HCT116 (cell line): ENCODE results near the gene SOWAHB. TPM values are rescaled to one million over a fixed set of nuclear protein-coding genes. Genes with fewer than 3 reads are reported as not detected.

ENCODE experiments used
- ATAC-seq: fragments of 200-7000 bp; cut with Tn5 transposase; 2 replicates; pipeline ENCODE4 v1.9.1; 2020; ENCODE audit warnings: mild to moderate bottlenecking, moderate library complexity
- BruUV-seq: library from RNA; stranded (reverse); fragments of 400-500 nt; replicated peaks from 2 replicates; lab custom pipeline; 2021; lab: Mats Ljungman, UMichigan
- CTCF ChIA-PET: fragments of 300-600 bp; sonication (Branson Sonifier 250); formaldehyde crosslinking; loops from one replicate; lab custom pipeline; 2021; ENCODE audit warnings: antibody characterized with exemption; lab: Charles Lee
- POLR2A ChIA-PET: fragments of 300-600, 350-600 bp; sonication (Branson Sonifier 250); formaldehyde crosslinking; loops from one replicate; lab custom pipeline; 2021; ENCODE audit warnings: antibody characterized with exemption; lab: Charles Lee
- RAD21 ChIA-PET, 2 experiments: fragments of 300-600 bp; sonication (Branson Sonifier 250); formaldehyde crosslinking; loops; one replicate each; lab custom pipeline; 2023; ENCODE audit warnings: low total read pairs in 2 of 2; ENCODE audit not compliant: uncharacterized antibody in 2 of 2, unreplicated experiment in 2 of 2, low non-redundant PET in 1 of 2; lab: Charles Lee
- DNase-seq: peaks from one replicate; pipeline ENCODE4 v3.0.0-alpha.2; 2010; ENCODE audit warnings: low read depth, low spot score
- H2AFZ ChIP-seq: fragments of 200-600 bp; shearing (Covaris generic), sonication (generic); 2 replicates; pipeline ENCODE4 v1.6.1; 2017; ENCODE audit warnings: low read depth, mixed run types, mixed read lengths, antibody characterized with exemption, low read length; ENCODE audit not compliant: poor library complexity, severe bottlenecking
- H3K27ac ChIP-seq: 2 replicates; pipeline ENCODE4 v1.5.1; 2012; ENCODE audit warnings: low read depth, low read length
- H3K27me3 ChIP-seq: fragments of 200-600 bp; sonication (generic); 2 replicates; pipeline ENCODE4 v1.6.1; 2016; ENCODE audit warnings: mixed run types, low read length, mixed read lengths; ENCODE audit not compliant: insufficient read depth
- H3K36me3 ChIP-seq, 2 experiments: fragments of 200-500 bp in 1 of 2; fragments of 200-600 bp in 1 of 2; sonication (Bioruptor generic) in 1 of 2; sonication (generic) in 1 of 2; 2 replicates each; pipeline versions ENCODE4 v1.5.1 to v1.6.1; 2014 to 2016; ENCODE audit warnings: low read length in 2 of 2, inconsistent platforms in 1 of 2, mixed read lengths in 1 of 2, mixed run types in 1 of 2; ENCODE audit not compliant: insufficient read depth in 2 of 2, control insufficient read depth in 1 of 2
- H3K4me1 ChIP-seq, 2 experiments: fragments of 200-600 bp in 1 of 2; sonication (generic) in 1 of 2; 2 replicates each; pipeline versions ENCODE4 v1.5.1 to v1.6.1; 2012 to 2017; ENCODE audit warnings: low read length in 2 of 2, inconsistent platforms in 1 of 2, mild to moderate bottlenecking in 1 of 2, mixed read lengths in 1 of 2, mixed run types in 1 of 2, moderate library complexity in 1 of 2; ENCODE audit not compliant: insufficient read depth in 2 of 2, control insufficient read depth in 1 of 2
- H3K4me2 ChIP-seq: fragments of 200-600 bp; sonication (generic); 2 replicates; pipeline ENCODE4 v1.6.1; 2017; ENCODE audit warnings: mixed run types, low read length, mixed read lengths
- H3K4me3 ChIP-seq, 2 experiments: fragments of 200-600 bp in 1 of 2; sonication (generic) in 1 of 2; replicated peaks in 1 of 2; 2 replicates each; pipeline ENCODE4 v1.5.1; 2011 to 2016; ENCODE audit warnings: low read length in 2 of 2, control low read depth in 1 of 2, low read depth in 1 of 2, mild to moderate bottlenecking in 1 of 2, mixed read lengths in 1 of 2, mixed run types in 1 of 2
- H3K79me2 ChIP-seq: fragments of 200-600 bp; sonication (generic); 2 replicates; pipeline ENCODE4 v1.6.1; 2017; ENCODE audit warnings: mild to moderate bottlenecking, mixed run types, low read length, moderate library complexity, mixed read lengths; ENCODE audit not compliant: insufficient read depth
- H3K9ac ChIP-seq: fragments of 200-600 bp; sonication (generic); 2 replicates; pipeline ENCODE4 v1.6.1; 2016; ENCODE audit warnings: low read length, mixed read lengths
- H3K9me2 ChIP-seq: fragments of 200-600 bp; sonication (generic), shearing (Covaris generic); 2 replicates; pipeline ENCODE4 v1.6.1; 2017; ENCODE audit warnings: mixed run types, mild to moderate bottlenecking, moderate library complexity; ENCODE audit not compliant: insufficient read depth
- H3K9me3 ChIP-seq, 2 experiments: fragments of 200-500 bp in 1 of 2; fragments of 200-600 bp in 1 of 2; sonication (Bioruptor generic) in 1 of 2; sonication (generic) in 1 of 2; 2 replicates each; pipeline ENCODE4 v1.6.1; 2014 to 2017; ENCODE audit warnings: low read length in 2 of 2, mixed read lengths in 2 of 2, inconsistent platforms in 1 of 2, low read depth in 1 of 2, mild to moderate bottlenecking in 1 of 2, mixed run types in 1 of 2, moderate library complexity in 1 of 2; ENCODE audit not compliant: control insufficient read depth in 1 of 2, insufficient read depth in 1 of 2
- H4K20me1 ChIP-seq: fragments of 200-600 bp; sonication (generic), shearing (Covaris generic); 2 replicates; pipeline ENCODE4 v1.6.1; 2017; ENCODE audit warnings: mixed run types, mild to moderate bottlenecking, moderate library complexity; ENCODE audit not compliant: insufficient read depth
- ATF3 ChIP-seq: IDR thresholded peaks from 2 replicates; pipeline ENCODE4 v1.6.1; 2012
- CBX3 ChIP-seq: IDR thresholded peaks from 2 replicates; pipeline ENCODE4 v1.6.1; 2012; ENCODE audit warnings: low read depth
- EGR1 ChIP-seq: IDR thresholded peaks from 2 replicates; pipeline ENCODE4 v1.6.1; 2012; ENCODE audit warnings: low read depth
- ELF1 ChIP-seq: IDR thresholded peaks from 2 replicates; pipeline ENCODE4 v1.6.1; 2012; ENCODE audit warnings: low read depth, borderline replicate concordance
- EZH2phosphoT487 ChIP-seq: fragments of 200-600 bp; IDR thresholded peaks from 2 replicates; pipeline ENCODE4 v1.6.1; 2018; ENCODE audit warnings: antibody characterized with exemption, borderline replicate concordance
- FOSL1 ChIP-seq: IDR thresholded peaks from 2 replicates; pipeline ENCODE4 v1.6.1; 2012; ENCODE audit warnings: low read depth
- POLR2A ChIP-seq: IDR thresholded peaks from 2 replicates; pipeline ENCODE4 v1.7.0; 2011; ENCODE audit warnings: borderline replicate concordance; ENCODE audit not compliant: insufficient read depth, insufficient read length; ENCODE audit errors: extremely low read depth
- RAD21 ChIP-seq: IDR thresholded peaks from 2 replicates; pipeline ENCODE4 v1.6.1; 2012; ENCODE audit warnings: low read depth, mild to moderate bottlenecking
- SIN3A ChIP-seq: IDR thresholded peaks from 2 replicates; pipeline ENCODE4 v1.6.1; 2012; ENCODE audit warnings: low read depth
- ZFX ChIP-seq: fragments of 450-650 bp; IDR thresholded peaks from 2 replicates; pipeline ENCODE4 v1.6.1; 2017
- ZNF274 ChIP-seq: fragments of 200-500 bp; sonication (Bioruptor generic); IDR thresholded peaks from 2 replicates; pipeline ENCODE4 v1.6.1; 2014; ENCODE audit warnings: mild to moderate bottlenecking, low read depth, low read length, inconsistent platforms
- intact Hi-C: fragments of 100-400 bp; cut with micrococcal nuclease; formaldehyde crosslinking; loops from 2 replicates; pipeline ENCODE4 v1.10.0; 2022
- total RNA-seq: library from RNA; stranded (reverse); gene quantifications from one replicate; pipeline ENCODE4 v1.2.1, GENCODE V29; 2021; ENCODE audit not compliant: unreplicated experiment
- TF ChIP-seq, protein P1 (sequence below), 3 experiments: fragments of 200-600 bp in 1 of 3; sonication (generic) in 1 of 3; IDR thresholded peaks in 2 of 3; conservative IDR thresholded peaks in 1 of 3; 2 replicates each; pipeline ENCODE4 v1.5.1; 2012 to 2017; ENCODE audit warnings: low read depth in 2 of 3, low read length in 2 of 3, antibody characterized with exemption in 1 of 3, borderline replicate concordance in 1 of 3, control low read depth in 1 of 3, mild to moderate bottlenecking in 1 of 3, mixed read lengths in 1 of 3, mixed run types in 1 of 3, moderate library complexity in 1 of 3; ENCODE audit not compliant: insufficient read depth in 1 of 3

The SOWAHB gene
- total RNA-seq, 1 experiment from 2014 or later = 3.0 TPM

DNA sequence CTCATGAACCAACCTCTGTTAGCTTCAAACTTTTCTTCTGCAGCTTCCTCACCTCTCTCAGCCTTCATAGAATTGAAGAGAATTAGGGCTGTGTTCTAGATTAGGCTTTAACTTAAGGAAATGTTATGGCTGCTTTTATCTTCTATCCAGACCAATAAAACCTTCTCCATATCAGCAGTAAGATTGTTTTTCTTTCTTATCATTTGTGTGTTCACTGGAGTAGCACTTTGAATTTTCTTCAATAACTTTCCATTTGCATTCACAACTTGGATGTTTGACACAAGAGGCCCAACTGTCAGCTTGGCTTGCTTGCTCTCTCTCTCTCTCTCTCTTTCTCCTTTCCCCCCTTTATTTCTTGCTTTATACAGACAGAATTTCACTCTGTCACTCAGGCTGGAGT, 22.8 kb upstream of the SOWAHB start:
- no peak for DNase-seq
- POLR2A ChIA-PET = interaction anchor here (0.7 kb wide), 1 partner anchor 216 kb away, joined by 3 read pairs; no protein-coding TSS in a partner anchor
- Histone ChIP-seq H3K36me3 (no peaks in the 10 kb centered on the region), H2AFZ (no peak overlapping the region), H3K9ac (no peak overlapping the region), H4K20me1 (no peaks in the 10 kb centered on the region), H3K27ac (no peak overlapping the region), H3K9me3 (no peaks in the 10 kb centered on the region), H3K4me3 (no peak overlapping the region), H3K9me2 (no peaks in the 10 kb centered on the region), H3K27me3 (no peaks in the 10 kb centered on the region), H3K4me2 (no peak overlapping the region), H3K79me2 (no peaks in the 10 kb centered on the region), H3K4me1 (no peaks in the 10 kb centered on the region)
- BruUV-seq = no TSS peak
- intact Hi-C loops = no loop called here
- CTCF ChIA-PET = no interaction called here
- no peak for ATAC-seq
- TF ChIP-seq RAD21 = no peak
- TF ChIP-seq EZH2phosphoT487 = no peak
- no peak for TF ChIP-seq ATF3
- TF ChIP-seq ZFX = no peak
- TF ChIP-seq FOSL1 = no peak
- TF ChIP-seq ELF1 = no peak
- TF ChIP-seq EGR1 = no peak
- TF ChIP-seq ZNF274 = no peak
- TF ChIP-seq, protein P1, sequence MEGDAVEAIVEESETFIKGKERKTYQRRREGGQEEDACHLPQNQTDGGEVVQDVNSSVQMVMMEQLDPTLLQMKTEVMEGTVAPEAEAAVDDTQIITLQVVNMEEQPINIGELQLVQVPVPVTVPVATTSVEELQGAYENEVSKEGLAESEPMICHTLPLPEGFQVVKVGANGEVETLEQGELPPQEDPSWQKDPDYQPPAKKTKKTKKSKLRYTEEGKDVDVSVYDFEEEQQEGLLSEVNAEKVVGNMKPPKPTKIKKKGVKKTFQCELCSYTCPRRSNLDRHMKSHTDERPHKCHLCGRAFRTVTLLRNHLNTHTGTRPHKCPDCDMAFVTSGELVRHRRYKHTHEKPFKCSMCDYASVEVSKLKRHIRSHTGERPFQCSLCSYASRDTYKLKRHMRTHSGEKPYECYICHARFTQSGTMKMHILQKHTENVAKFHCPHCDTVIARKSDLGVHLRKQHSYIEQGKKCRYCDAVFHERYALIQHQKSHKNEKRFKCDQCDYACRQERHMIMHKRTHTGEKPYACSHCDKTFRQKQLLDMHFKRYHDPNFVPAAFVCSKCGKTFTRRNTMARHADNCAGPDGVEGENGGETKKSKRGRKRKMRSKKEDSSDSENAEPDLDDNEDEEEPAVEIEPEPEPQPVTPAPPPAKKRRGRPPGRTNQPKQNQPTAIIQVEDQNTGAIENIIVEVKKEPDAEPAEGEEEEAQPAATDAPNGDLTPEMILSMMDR (IDR thresholded peaks at IDR 0.05 in 2 of 3, conservative IDR thresholded peaks at IDR 0.05 in 1 of 3; ENCODE audit: borderline replicate concordance in 1 of 3, insufficient read depth in 1 of 3, low read depth in 2 of 3, low read length in 2 of 3) = no peak
- TF ChIP-seq CBX3 = no peak
- no peak for TF ChIP-seq SIN3A
- TF ChIP-seq POLR2A = no peak
- RAD21 ChIA-PET = no interaction called here
